Type B pancreatic cell (in vitro differentiated cells): ENCODE data around the gene PCTP. TPM values are rescaled to one million over a fixed set of nuclear protein-coding genes. Genes with fewer than 3 reads are reported as not detected.

ENCODE experiments used
- DNase-seq: peaks from one replicate; pipeline ENCODE4 v3.0.0; 2021; ENCODE audit warnings: mixed read lengths; ENCODE audit not compliant: unreplicated experiment; ENCODE audit errors: extremely low spot score
- H3K27ac Mint-ChIP-seq: 2 replicates; pipeline ENCODE4 v1.8.0; 2021; ENCODE audit warnings: mild to moderate bottlenecking, mixed read lengths
- H3K27me3 Mint-ChIP-seq: 2 replicates; pipeline ENCODE4 v1.8.0; 2021; ENCODE audit warnings: mixed read lengths
- H3K36me3 Mint-ChIP-seq: 2 replicates; pipeline ENCODE4 v1.8.0; 2021; ENCODE audit warnings: mixed read lengths
- H3K4me1 Mint-ChIP-seq: one replicate; pipeline ENCODE4 v1.8.0; 2021; ENCODE audit warnings: mixed read lengths; ENCODE audit not compliant: unreplicated experiment
- H3K4me3 Mint-ChIP-seq: 2 replicates; pipeline ENCODE4 v1.8.0; 2021; ENCODE audit warnings: mild to moderate bottlenecking, mixed read lengths
- H3K9me3 Mint-ChIP-seq: 2 replicates; pipeline ENCODE4 v1.8.0; 2021; ENCODE audit warnings: mixed read lengths
- total RNA-seq: library from RNA; stranded (reverse); gene quantifications from 2 replicates; pipeline ENCODE4 v1.2.1, GENCODE V29; 2021; ENCODE audit warnings: low replicate concordance
- TF ChIP-seq, protein P1 (sequence below): fragments of 200-600 bp; sonication (generic); conservative IDR thresholded peaks from 2 replicates; pipeline ENCODE4 v1.5.0; 2021; ENCODE audit warnings: antibody characterized with exemption, mild to moderate bottlenecking

PCTP gene
- total RNA-seq, 1 donor from 2014 or later, result 22.1 TPM

DNA sequence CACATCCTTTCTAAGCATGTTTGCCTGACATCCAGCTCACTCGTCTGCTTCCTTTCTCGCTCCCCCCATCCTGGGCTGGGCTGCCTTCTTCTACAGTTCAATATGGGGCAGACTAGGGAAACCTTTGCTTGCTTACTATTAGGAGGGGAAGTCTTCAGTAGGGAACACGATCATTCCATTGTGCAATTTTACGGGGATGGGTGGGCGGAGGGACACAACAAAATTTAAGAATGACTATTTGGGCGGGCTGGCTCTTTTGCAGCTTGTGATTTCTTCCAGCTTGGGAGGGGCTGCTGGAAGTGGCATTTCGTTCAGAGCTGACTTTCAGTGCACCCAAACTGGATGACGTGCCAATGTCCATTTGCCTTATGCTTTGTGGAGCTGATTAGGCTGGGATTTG, 25.4 kb downstream of the PCTP start:
- Mint-ChIP-seq H3K36me3 (peaks cover 37% of the 10 kb centered on the region), H3K27ac (no peak overlapping the region), H3K27me3 (no peaks in the 10 kb centered on the region), H3K4me3 (no peak overlapping the region), H3K9me3 (no peaks in the 10 kb centered on the region), H3K4me1 (peaks cover 16% of the 10 kb centered on the region)
- TF ChIP-seq, protein P1, sequence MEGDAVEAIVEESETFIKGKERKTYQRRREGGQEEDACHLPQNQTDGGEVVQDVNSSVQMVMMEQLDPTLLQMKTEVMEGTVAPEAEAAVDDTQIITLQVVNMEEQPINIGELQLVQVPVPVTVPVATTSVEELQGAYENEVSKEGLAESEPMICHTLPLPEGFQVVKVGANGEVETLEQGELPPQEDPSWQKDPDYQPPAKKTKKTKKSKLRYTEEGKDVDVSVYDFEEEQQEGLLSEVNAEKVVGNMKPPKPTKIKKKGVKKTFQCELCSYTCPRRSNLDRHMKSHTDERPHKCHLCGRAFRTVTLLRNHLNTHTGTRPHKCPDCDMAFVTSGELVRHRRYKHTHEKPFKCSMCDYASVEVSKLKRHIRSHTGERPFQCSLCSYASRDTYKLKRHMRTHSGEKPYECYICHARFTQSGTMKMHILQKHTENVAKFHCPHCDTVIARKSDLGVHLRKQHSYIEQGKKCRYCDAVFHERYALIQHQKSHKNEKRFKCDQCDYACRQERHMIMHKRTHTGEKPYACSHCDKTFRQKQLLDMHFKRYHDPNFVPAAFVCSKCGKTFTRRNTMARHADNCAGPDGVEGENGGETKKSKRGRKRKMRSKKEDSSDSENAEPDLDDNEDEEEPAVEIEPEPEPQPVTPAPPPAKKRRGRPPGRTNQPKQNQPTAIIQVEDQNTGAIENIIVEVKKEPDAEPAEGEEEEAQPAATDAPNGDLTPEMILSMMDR, result no peak
- no peak for DNase-seq

DNA sequence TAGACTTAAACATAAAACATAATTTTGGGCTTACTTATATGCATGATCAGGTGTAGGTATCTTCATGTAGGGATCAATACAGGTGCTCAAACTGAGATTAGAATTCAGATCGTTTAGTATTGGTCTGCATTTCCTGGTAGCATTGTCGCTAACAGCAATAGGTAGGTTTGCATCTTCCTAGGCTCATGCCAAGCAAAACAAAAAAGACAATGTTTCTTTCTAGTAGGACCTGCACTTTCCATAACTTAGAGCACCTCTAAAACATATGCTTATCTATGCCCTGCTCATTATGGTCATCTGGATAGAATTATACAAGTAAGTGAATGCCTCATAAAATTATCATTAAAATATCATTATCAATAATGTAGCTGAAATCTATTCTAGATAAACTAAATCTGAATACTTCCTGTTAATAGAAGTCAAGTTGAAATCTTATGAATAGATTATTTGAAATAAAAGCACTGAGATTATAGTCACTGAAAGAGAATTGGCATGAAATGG, 26.7 kb downstream of the PCTP start:
- Mint-ChIP-seq H3K4me1 (peaks cover 16% of the 10 kb centered on the region), H3K27me3 (no peaks in the 10 kb centered on the region), H3K27ac (no peak overlapping the region), H3K4me3 (no peak overlapping the region), H3K9me3 (no peaks in the 10 kb centered on the region), H3K36me3 (peaks cover 27% of the 10 kb centered on the region)
- TF ChIP-seq, protein P1, result no peak
- DNase-seq, result no peak

DNA sequence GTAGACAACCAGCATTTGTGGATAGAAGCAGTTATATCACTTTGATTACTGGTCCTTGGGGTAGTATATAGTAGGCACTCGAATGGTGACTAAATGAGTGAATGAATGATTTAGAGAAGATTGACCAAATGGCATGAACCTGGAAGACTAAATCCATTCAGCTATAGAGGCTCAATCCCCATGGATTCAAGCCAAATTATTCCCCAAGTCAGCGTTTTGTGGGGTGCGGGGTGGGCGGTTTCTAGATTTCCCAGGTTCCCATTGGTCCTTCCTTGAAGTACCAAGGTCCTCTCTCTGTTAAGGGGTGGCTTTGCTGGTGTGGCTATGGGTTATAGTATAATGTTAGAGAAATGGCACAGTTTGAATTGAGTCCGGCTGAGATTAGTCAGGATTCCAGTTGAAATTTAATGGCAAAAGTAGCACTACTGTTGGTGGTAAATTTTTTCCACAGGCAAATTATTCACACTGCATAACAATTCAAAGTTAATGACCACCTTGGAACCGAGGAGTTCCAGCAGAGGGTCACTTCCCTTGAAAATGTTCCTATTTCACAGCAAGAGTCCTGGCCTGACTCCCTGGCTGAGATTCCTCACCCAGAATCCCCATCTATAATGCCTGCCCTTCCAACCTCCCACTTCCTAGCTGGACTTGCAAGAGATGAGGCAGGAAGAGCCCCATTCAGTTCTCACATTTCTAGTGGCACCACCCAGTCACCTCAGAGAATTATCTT, 27.7 kb downstream of the PCTP start:
- H3K27ac Mint-ChIP-seq, result no peak overlapping the region
- H3K9me3 Mint-ChIP-seq, result no peaks in the 10 kb centered on the region

DNA sequence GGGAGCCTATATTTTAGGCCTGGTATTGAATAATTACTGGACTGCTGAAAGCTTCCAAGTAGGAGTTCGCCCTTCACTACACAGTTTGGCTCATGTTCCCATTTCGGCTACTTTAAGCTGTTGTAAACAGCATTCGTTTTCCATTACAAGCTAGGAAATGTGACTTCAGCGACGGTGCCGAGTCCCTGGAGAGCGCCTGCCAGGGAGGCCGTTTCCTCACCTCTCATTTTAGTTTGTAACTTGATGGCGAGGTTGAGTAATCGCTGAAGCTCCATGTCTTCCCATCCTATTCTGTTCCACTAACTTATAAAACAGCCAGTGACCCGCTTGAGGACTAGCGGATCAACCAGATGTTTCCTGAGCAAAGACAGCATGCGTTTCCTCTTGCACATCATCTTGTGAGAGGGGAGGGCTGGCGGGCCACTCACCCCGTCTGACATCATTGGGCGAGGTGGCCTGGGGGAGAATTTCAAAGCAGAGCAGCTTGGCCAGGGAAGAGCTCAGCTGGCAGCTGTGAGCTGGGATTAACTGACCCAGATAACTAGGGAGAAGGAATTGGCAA, 32.9 kb downstream of the PCTP start:
- H3K27me3 Mint-ChIP-seq, result no peaks in the 10 kb centered on the region
- H3K4me1 Mint-ChIP-seq, result no peaks in the 10 kb centered on the region
- H3K36me3 Mint-ChIP-seq, result peaks cover 4% of the 10 kb centered on the region
- H3K4me3 Mint-ChIP-seq, result no peak overlapping the region
- peaks cover 3% of the 10 kb centered on the region for H3K9me3 Mint-ChIP-seq
- TF ChIP-seq, protein P1, result no peak
- H3K27ac Mint-ChIP-seq, result no peak overlapping the region
- DNase-seq, result no peak

More for the DNA sequence above, 27.7 kb downstream of the PCTP start:
- Mint-ChIP-seq H3K27me3 (no peaks in the 10 kb centered on the region), H3K4me3 (no peak overlapping the region), H3K36me3 (peaks cover 21% of the 10 kb centered on the region), H3K4me1 (peaks cover 16% of the 10 kb centered on the region)
- no peak for DNase-seq
- TF ChIP-seq, protein P1, result no peak

DNA sequence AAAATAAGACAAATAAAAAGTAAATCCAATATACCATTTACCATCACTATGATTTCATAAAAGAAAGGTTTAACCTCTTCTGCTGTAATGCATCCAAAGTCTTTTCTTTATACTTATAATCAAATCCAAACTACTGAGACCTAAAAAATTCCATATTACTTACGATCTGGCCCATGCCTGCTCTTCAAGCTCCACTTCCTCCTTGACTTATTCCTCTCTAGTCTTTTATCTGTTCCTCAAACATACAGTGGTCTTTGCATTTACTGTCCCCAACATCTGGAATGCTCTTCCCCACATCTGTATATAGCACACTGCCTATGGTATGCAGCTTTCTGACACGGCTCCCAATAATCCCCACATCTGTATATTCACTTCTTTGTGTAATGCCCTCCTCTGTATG, 33.8 kb downstream of the PCTP start:
- Mint-ChIP-seq H3K4me1 (no peaks in the 10 kb centered on the region), H3K27ac (no peak overlapping the region), H3K4me3 (no peak overlapping the region), H3K27me3 (no peaks in the 10 kb centered on the region), H3K36me3 (peaks cover 4% of the 10 kb centered on the region), H3K9me3 (peaks cover 3% of the 10 kb centered on the region)
- no peak for DNase-seq
- TF ChIP-seq, protein P1, result no peak
